Measurements from ENCODE around the gene HNRNPDL. TPM values are rescaled to one million over a fixed set of nuclear protein-coding genes. Genes with fewer than 3 reads are reported as not detected.

Gene HNRNPDL
- total and polyA plus RNA-seq, 2 experiments from 2014 or later, result 243 to 354 TPM

DNA sequence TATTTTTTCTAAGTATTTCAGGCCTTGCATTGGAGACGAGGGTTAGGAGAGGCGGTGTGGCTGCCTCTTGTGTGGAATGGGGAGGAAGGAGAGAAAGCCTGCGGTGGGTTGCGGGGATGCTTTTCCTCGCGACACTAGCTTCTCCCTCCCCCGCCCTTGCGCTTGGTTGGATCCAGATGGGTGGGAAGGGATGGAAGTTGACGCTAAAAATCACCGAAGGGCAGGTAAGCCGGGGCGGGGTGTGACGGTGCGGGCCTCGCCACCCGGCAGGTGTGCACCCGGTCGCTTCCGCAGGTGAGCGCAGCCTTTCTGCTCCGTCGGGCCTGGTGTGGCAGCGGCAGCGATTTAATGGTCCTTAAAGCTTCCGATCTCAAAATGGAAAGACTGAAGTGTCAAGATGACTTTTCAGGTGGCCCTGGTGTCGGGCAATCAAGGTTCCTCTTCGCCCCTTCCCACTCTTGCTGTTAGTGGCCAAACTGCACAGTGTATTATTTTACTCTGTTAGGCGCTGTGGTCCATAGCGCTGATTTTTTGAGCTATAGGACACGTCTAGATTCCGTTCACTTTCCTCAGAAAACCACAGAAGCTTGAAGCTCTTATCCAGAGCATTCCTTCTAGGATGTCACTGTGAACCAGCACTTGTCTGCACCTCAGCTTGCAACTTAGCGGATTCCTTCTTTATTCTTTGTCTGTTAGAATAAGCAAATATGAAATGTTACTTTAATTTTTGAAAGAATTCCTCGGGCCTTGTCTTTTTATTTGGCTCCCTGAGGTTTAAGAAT lies 893 bp upstream of the HNRNPDL start:
- peak overlapping the region; percentile 99 for H3K27ac ChIP-seq (ENCODE audit: low read depth)
- peaks cover 23% of the 10 kb centered on the region for H3F3A ChIP-seq (replicated peaks; ENCODE audit: low read depth)
- H3K36me3 ChIP-seq (ENCODE audit: insufficient read depth), result peaks cover 40% of the 10 kb centered on the region
- no peak overlapping the region; the same call in none of the 2 replicates for H2AFZ ChIP-seq
- peak overlapping the region; percentile 95 for H3K27ac Mint-ChIP-seq
- DNase-seq (ENCODE audit: low spot score) (peak; percentile 69), ATAC-seq (peak; percentile 15)
- peaks cover 89% of the 10 kb centered on the region for H3K79me2 ChIP-seq (replicated peaks; ENCODE audit: insufficient read depth)
- H3K36me3 Mint-ChIP-seq (ENCODE audit: low read depth), result peaks cover 69% of the 10 kb centered on the region
- peaks cover 75% of the 10 kb centered on the region for H4K20me1 ChIP-seq (replicated peaks; ENCODE audit: insufficient read depth)
- H3K4me1 Mint-ChIP-seq, result peaks cover 27% of the 10 kb centered on the region
- TF ChIP-seq, protein P1, sequence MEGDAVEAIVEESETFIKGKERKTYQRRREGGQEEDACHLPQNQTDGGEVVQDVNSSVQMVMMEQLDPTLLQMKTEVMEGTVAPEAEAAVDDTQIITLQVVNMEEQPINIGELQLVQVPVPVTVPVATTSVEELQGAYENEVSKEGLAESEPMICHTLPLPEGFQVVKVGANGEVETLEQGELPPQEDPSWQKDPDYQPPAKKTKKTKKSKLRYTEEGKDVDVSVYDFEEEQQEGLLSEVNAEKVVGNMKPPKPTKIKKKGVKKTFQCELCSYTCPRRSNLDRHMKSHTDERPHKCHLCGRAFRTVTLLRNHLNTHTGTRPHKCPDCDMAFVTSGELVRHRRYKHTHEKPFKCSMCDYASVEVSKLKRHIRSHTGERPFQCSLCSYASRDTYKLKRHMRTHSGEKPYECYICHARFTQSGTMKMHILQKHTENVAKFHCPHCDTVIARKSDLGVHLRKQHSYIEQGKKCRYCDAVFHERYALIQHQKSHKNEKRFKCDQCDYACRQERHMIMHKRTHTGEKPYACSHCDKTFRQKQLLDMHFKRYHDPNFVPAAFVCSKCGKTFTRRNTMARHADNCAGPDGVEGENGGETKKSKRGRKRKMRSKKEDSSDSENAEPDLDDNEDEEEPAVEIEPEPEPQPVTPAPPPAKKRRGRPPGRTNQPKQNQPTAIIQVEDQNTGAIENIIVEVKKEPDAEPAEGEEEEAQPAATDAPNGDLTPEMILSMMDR (conservative IDR thresholded peaks at IDR 0.05; ENCODE audit: low read depth in 2 of 2), result no peak
- TF ChIP-seq NANOG (IDR thresholded peaks at IDR 0.05; ENCODE audit: borderline replicate concordance) (no peak), ZNF331 (CRISPR knock-in tag; IDR thresholded peaks at IDR 0.05; ENCODE audit: low read depth) (no peak), POLR2AphosphoS5 (IDR thresholded peaks at IDR 0.05; ENCODE audit: low read depth) (no peak), STAT1 (IDR thresholded peaks at IDR 0.05; ENCODE audit: unreplicated experiment) (no peak), ZNF114 (CRISPR knock-in tag; IDR thresholded peaks at IDR 0.05) (no peak), JUNB (IDR thresholded peaks at IDR 0.05; ENCODE audit: unreplicated experiment) (no peak), EZH2phosphoT487 (IDR thresholded peaks at IDR 0.05; ENCODE audit: unreplicated experiment) (no peak)
- TF ChIP-seq, protein P2, sequence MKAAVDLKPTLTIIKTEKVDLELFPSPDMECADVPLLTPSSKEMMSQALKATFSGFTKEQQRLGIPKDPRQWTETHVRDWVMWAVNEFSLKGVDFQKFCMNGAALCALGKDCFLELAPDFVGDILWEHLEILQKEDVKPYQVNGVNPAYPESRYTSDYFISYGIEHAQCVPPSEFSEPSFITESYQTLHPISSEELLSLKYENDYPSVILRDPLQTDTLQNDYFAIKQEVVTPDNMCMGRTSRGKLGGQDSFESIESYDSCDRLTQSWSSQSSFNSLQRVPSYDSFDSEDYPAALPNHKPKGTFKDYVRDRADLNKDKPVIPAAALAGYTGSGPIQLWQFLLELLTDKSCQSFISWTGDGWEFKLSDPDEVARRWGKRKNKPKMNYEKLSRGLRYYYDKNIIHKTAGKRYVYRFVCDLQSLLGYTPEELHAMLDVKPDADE (IDR thresholded peaks at IDR 0.05), result no peak
- TF ChIP-seq, protein P3, sequence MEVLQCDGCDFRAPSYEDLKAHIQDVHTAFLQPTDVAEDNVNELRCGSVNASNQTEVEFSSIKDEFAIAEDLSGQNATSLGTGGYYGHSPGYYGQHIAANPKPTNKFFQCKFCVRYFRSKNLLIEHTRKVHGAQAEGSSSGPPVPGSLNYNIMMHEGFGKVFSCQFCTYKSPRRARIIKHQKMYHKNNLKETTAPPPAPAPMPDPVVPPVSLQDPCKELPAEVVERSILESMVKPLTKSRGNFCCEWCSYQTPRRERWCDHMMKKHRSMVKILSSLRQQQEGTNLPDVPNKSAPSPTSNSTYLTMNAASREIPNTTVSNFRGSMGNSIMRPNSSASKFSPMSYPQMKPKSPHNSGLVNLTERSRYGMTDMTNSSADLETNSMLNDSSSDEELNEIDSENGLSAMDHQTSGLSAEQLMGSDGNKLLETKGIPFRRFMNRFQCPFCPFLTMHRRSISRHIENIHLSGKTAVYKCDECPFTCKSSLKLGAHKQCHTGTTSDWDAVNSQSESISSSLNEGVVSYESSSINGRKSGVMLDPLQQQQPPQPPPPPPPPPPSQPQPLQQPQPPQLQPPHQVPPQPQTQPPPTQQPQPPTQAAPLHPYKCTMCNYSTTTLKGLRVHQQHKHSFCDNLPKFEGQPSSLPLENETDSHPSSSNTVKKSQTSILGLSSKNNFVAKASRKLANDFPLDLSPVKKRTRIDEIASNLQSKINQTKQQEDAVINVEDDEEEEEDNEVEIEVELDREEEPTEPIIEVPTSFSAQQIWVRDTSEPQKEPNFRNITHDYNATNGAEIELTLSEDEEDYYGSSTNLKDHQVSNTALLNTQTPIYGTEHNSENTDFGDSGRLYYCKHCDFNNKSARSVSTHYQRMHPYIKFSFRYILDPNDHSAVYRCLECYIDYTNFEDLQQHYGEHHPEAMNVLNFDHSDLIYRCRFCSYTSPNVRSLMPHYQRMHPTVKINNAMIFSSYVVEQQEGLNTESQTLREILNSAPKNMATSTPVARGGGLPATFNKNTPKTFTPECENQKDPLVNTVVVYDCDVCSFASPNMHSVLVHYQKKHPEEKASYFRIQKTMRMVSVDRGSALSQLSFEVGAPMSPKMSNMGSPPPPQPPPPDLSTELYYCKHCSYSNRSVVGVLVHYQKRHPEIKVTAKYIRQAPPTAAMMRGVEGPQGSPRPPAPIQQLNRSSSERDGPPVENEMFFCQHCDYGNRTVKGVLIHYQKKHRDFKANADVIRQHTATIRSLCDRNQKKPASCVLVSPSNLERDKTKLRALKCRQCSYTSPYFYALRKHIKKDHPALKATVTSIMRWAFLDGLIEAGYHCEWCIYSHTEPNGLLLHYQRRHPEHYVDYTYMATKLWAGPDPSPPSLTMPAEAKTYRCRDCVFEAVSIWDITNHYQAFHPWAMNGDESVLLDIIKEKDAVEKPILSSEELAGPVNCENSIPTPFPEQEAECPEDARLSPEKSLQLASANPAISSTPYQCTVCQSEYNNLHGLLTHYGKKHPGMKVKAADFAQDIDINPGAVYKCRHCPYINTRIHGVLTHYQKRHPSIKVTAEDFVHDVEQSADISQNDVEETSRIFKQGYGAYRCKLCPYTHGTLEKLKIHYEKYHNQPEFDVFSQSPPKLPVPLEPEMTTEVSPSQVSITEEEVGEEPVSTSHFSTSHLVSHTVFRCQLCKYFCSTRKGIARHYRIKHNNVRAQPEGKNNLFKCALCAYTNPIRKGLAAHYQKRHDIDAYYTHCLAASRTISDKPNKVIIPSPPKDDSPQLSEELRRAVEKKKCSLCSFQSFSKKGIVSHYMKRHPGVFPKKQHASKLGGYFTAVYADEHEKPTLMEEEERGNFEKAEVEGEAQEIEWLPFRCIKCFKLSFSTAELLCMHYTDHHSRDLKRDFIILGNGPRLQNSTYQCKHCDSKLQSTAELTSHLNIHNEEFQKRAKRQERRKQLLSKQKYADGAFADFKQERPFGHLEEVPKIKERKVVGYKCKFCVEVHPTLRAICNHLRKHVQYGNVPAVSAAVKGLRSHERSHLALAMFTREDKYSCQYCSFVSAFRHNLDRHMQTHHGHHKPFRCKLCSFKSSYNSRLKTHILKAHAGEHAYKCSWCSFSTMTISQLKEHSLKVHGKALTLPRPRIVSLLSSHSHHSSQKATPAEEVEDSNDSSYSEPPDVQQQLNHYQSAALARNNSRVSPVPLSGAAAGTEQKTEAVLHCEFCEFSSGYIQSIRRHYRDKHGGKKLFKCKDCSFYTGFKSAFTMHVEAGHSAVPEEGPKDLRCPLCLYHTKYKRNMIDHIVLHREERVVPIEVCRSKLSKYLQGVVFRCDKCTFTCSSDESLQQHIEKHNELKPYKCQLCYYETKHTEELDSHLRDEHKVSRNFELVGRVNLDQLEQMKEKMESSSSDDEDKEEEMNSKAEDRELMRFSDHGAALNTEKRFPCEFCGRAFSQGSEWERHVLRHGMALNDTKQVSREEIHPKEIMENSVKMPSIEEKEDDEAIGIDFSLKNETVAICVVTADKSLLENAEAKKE (CRISPR knock-in tag; IDR thresholded peaks at IDR 0.05), result no peak
- peak overlapping the region; percentile 84 for H3K4me2 ChIP-seq
- peaks cover 5% of the 10 kb centered on the region; the same call in 2 of the 3 replicates for H3K9me3 Mint-ChIP-seq
- H3K4me3 ChIP-seq, result peak overlapping the region; percentile 99
- peaks cover 37% of the 10 kb centered on the region for H3K4me1 ChIP-seq (ENCODE audit: insufficient read depth)
- no peaks in the 10 kb centered on the region for H3K9me2 ChIP-seq (ENCODE audit: insufficient read depth)
- H3K27me3 ChIP-seq (ENCODE audit: insufficient read depth), result no peaks in the 10 kb centered on the region
- H3K27me3 Mint-ChIP-seq (ENCODE audit: insufficient read depth, low read depth, poor library complexity), result peaks cover 24% of the 10 kb centered on the region
- H3K4me3 Mint-ChIP-seq, result peak overlapping the region; percentile 100

All from GM23338 (cell line).